Astrocyte of the spinal cord (primary cell): ENCODE measurements around the gene ZNF205.
"Not testable (repeated sequence)": the region's sequence is repeated elsewhere in the genome, so short reads cannot be mapped to it uniquely, and the experiment has no call there.

Experiments used
- DNase-seq: peaks from one replicate; pipeline ENCODE4 v3.0.0; 2011; ENCODE audit warnings: low read depth, low spot score
- H3K4me3 ChIP-seq: 2 replicates; pipeline ENCODE4 v1.5.1; 2011; ENCODE audit warnings: low read depth, mild to moderate bottlenecking, low read length, moderate library complexity
- CTCF ChIP-seq: IDR thresholded peaks from 2 replicates; pipeline ENCODE4 v1.5.1; 2012; ENCODE audit warnings: low read depth, mild to moderate bottlenecking, low read length, inconsistent platforms
- in situ Hi-C: cut with HindIII; loops from 2 replicates; pipeline ENCODE4 v1.10.0; 2017; ENCODE audit warnings: low sequenced_read_pairs

ZNF205 gene

GRCh38 chr16:3070608-3071111 is 41.7 kb upstream of the ZNF205 start:
- in situ Hi-C loops: no loop called here
- H3K4me3 ChIP-seq: no peak overlapping the region
- no peak for DNase-seq
- TF ChIP-seq CTCF: no peak

DNA sequence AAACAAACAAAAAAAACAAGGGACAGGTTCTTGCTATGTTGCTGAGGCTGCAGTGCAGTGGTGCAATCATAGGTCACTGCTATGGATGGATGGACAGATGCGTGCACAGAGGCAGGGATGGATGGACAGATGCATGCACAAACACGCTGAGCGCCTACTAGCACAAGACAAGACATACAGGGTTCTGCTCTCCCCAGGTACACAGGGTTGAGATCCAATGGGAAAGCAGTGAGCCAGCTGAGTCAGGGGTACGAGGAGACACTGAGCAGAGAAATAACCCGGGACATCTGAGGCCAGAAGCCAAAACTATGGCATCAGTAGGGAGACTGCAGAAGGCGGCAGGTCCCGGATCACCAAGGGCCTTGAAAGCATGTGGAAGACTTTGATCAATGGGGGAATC is 40.7 kb upstream of the ZNF205 start:
- no peak overlapping the region for H3K4me3 ChIP-seq
- TF ChIP-seq CTCF: no peak
- in situ Hi-C loops: no loop called here
- DNase-seq: no peak

GRCh38 chr16:3072148-3072547 is 40.2 kb upstream of the ZNF205 start:
- H3K4me3 ChIP-seq, in situ Hi-C loops, DNase-seq: not testable (repeated sequence)

- DNase-seq, in situ Hi-C loops, H3K4me3 ChIP-seq: not testable (repeated sequence)
These were observed 39.7 kb upstream of the ZNF205 start for GRCh38 chr16:3072576-3073263.

- H3K4me3 ChIP-seq: no peak overlapping the region
- no peak for TF ChIP-seq CTCF
- DNase-seq: no peak
- in situ Hi-C loops: no loop called here
These were observed 38.9 kb upstream of the ZNF205 start for GRCh38 chr16:3073448-3073847.

- H3K4me3 ChIP-seq: no peak overlapping the region
- in situ Hi-C loops: no loop called here
- TF ChIP-seq CTCF: no peak
- DNase-seq: no peak
These were observed 37.4 kb upstream of the ZNF205 start for GRCh38 chr16:3074860-3075522.

DNA sequence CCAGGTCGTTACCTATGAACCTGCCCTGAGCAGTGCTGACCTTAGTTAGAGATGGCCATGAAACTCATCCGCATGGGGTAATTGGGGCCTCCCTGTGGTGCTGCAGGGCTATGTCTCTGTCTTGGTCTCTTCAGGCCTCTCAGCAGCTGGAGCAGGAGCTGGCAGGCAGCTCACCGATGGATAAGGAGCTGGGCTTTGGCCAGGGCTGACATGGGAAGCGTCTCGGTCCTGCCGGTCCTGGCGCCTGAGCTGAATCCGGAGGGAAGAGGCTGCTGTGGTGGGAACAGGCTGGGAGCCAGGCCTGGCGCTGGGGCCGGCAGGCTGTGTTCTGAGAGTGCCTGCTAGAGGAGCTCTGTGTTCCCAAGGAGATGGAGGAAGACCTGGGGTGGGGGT is 36.9 kb upstream of the ZNF205 start:
- TF ChIP-seq CTCF: no peak
- DNase-seq: no peak
- H3K4me3 ChIP-seq: no peak overlapping the region

GRCh38 chr16:3075946-3076345 is 36.4 kb upstream of the ZNF205 start:
- in situ Hi-C loops, H3K4me3 ChIP-seq, DNase-seq: not testable (repeated sequence)

More for the DNA sequence above, 36.9 kb upstream of the ZNF205 start:
- in situ Hi-C loops: no loop called here
